GM19240 (cell line): ENCODE data around the gene LMNTD2.
"Not testable (repeated sequence)": the region's sequence is repeated elsewhere in the genome, so short reads cannot be mapped to it uniquely, and the experiment has no call there.

ENCODE experiments used
- DNase-seq: peaks from one replicate; pipeline ENCODE4 v3.0.0; 2011; ENCODE audit warnings: low spot score; ENCODE audit not compliant: insufficient read length

The LMNTD2 gene

GRCh38 chr11:535210-535518 lies 25.4 kb downstream of the LMNTD2 start:
- DNase-seq = no peak

- DNase-seq = no peak
Measured at GRCh38 chr11:534396-535209, 25.9 kb downstream of the LMNTD2 start.

GRCh38 chr11:533586-534395 lies 26.7 kb downstream of the LMNTD2 start:
- no peak for DNase-seq

- DNase-seq = no peak
Measured at GRCh38 chr11:532986-533585, 27.5 kb downstream of the LMNTD2 start.

GRCh38 chr11:532527-532985 lies 28.0 kb downstream of the LMNTD2 start:
- no peak for DNase-seq

- no peak for DNase-seq
Measured at GRCh38 chr11:531919-532526, 28.5 kb downstream of the LMNTD2 start.

GRCh38 chr11:530960-531831 lies 29.3 kb downstream of the LMNTD2 start:
- DNase-seq = no peak

GRCh38 chr11:529728-530411 lies 30.7 kb downstream of the LMNTD2 start:
- DNase-seq = no peak

GRCh38 chr11:528815-529727 lies 31.5 kb downstream of the LMNTD2 start:
- no peak for DNase-seq

GRCh38 chr11:528166-528814 lies 32.2 kb downstream of the LMNTD2 start:
- DNase-seq = no peak

- no peak for DNase-seq
Measured at GRCh38 chr11:526192-526591, 34.3 kb downstream of the LMNTD2 start.

- no peak for DNase-seq
Measured at GRCh38 chr11:521177-521688, 39.3 kb downstream of the LMNTD2 start.

- no peak for DNase-seq
Measured at GRCh38 chr11:520428-521176, 39.9 kb downstream of the LMNTD2 start.

GRCh38 chr11:518463-519202 lies 41.9 kb downstream of the LMNTD2 start:
- peak; percentile 67 for DNase-seq

GRCh38 chr11:516918-517685 lies 43.4 kb downstream of the LMNTD2 start:
- not testable (repeated sequence) for DNase-seq

- DNase-seq = no peak
Measured at GRCh38 chr11:516400-516799, 44.1 kb downstream of the LMNTD2 start.
